Memory B cell (primary cell): Measurements from ENCODE around the gene PTCRA.
"Not testable (repeated sequence)": the region's sequence is repeated elsewhere in the genome, so short reads cannot be mapped to it uniquely, and the experiment has no call there.

ENCODE experiments used
- ATAC-seq: fragments of 150-1000 bp; cut with Tn5 transposase; 2 replicates; pipeline ENCODE4 v1.10.0; 2021; ENCODE audit warnings: low read depth, mild to moderate bottlenecking, moderate library complexity
- DNase-seq, 2 donors: peaks; one replicate each; pipeline ENCODE4 v3.0.0; 2022; ENCODE audit warnings: low spot score in 2 of 2
- H3K27ac Mint-ChIP-seq: one replicate; pipeline ENCODE4 v1.8.0; 2022; ENCODE audit warnings: mild to moderate bottlenecking, moderate library complexity, mixed read lengths
- H3K27me3 Mint-ChIP-seq: one replicate; pipeline ENCODE4 v1.8.0; 2022; ENCODE audit warnings: mixed read lengths
- H3K36me3 Mint-ChIP-seq: one replicate; pipeline ENCODE4 v1.8.0; 2022; ENCODE audit warnings: mild to moderate bottlenecking, mixed read lengths
- H3K4me1 Mint-ChIP-seq: one replicate; pipeline ENCODE4 v1.8.0; 2022; ENCODE audit warnings: mixed read lengths
- H3K4me3 Mint-ChIP-seq: one replicate; pipeline ENCODE4 v1.8.0; 2022; ENCODE audit warnings: mild to moderate bottlenecking, moderate library complexity, mixed read lengths
- H3K9me3 Mint-ChIP-seq: one replicate; pipeline ENCODE4 v1.8.0; 2022; ENCODE audit warnings: mixed read lengths

PTCRA gene

GRCh38 chr6:42915732-42916131 is at the start of gene PTCRA:
Gene PTCRA (plus strand): TSS chr6:42916053. CDS start chr6:42916070, 17 bp downstream.
- H3K27ac Mint-ChIP-seq = peak within 1 kb of the TSS; percentile 53
- no peak within 1 kb of the TSS for H3K4me3 Mint-ChIP-seq
- peaks cover 8% of the 10 kb centered on the region for H3K27me3 Mint-ChIP-seq
- no peaks in the 10 kb centered on the region for H3K36me3 Mint-ChIP-seq
- ATAC-seq (peak; percentile 46), DNase-seq (no peak)
- no peaks in the 10 kb centered on the region for H3K9me3 Mint-ChIP-seq
- H3K4me1 Mint-ChIP-seq = peaks cover 8% of the 10 kb centered on the region

- no peaks in the 10 kb centered on the region for H3K9me3 Mint-ChIP-seq
- H3K4me3 Mint-ChIP-seq = no peak overlapping the region
- H3K4me1 Mint-ChIP-seq = peaks cover 3% of the 10 kb centered on the region
- no peak for DNase-seq
- ATAC-seq = no peak
- no peaks in the 10 kb centered on the region for H3K27me3 Mint-ChIP-seq
- peaks cover 10% of the 10 kb centered on the region for H3K36me3 Mint-ChIP-seq
- H3K27ac Mint-ChIP-seq = peak overlapping the region; percentile 32
These were observed 45.5 kb upstream of the PTCRA start for GRCh38 chr6:42870145-42870936.

- Mint-ChIP-seq H3K4me1 (peaks cover 3% of the 10 kb centered on the region), H3K27ac (no peak overlapping the region), H3K9me3 (no peaks in the 10 kb centered on the region), H3K36me3 (peaks cover 7% of the 10 kb centered on the region), H3K4me3 (no peak overlapping the region), H3K27me3 (no peaks in the 10 kb centered on the region)
- DNase-seq (no peak), ATAC-seq (no peak)
These were observed 44.1 kb upstream of the PTCRA start for GRCh38 chr6:42871711-42872110.

- H3K4me1 Mint-ChIP-seq = peaks cover 3% of the 10 kb centered on the region
- H3K9me3 Mint-ChIP-seq = no peaks in the 10 kb centered on the region
These were observed 42.5 kb upstream of the PTCRA start for GRCh38 chr6:42873313-42873712.

GRCh38 chr6:42877695-42878094 is 38.2 kb upstream of the PTCRA start:
- Mint-ChIP-seq H3K4me1 (peaks cover 6% of the 10 kb centered on the region), H3K4me3 (peak overlapping the region; percentile 21), H3K27me3 (no peaks in the 10 kb centered on the region), H3K27ac (no peak overlapping the region), H3K9me3 (no peaks in the 10 kb centered on the region), H3K36me3 (peaks cover 2% of the 10 kb centered on the region)
- DNase-seq (no peak), ATAC-seq (no peak)

More at GRCh38 chr6:42873313-42873712, 42.5 kb upstream of the PTCRA start:
- Mint-ChIP-seq H3K4me3 (no peak overlapping the region), H3K36me3 (no peaks in the 10 kb centered on the region), H3K27me3 (no peaks in the 10 kb centered on the region), H3K27ac (peak overlapping the region; percentile 3)
- no peak for ATAC-seq
- no peak for DNase-seq

- peak; percentile 76 to 81 for DNase-seq
- H3K36me3 Mint-ChIP-seq = peaks cover 12% of the 10 kb centered on the region
- H3K4me1 Mint-ChIP-seq = peaks cover 6% of the 10 kb centered on the region
- no peaks in the 10 kb centered on the region for H3K9me3 Mint-ChIP-seq
- H3K4me3 Mint-ChIP-seq = peak within 1 kb of the TSS; percentile 100
- peak; percentile 91 for ATAC-seq
- H3K27me3 Mint-ChIP-seq = no peaks in the 10 kb centered on the region
- H3K27ac Mint-ChIP-seq = peak within 1 kb of the TSS; percentile 99
These were observed 36.2 kb upstream of the PTCRA start, which contains the start of gene RPL7L1 for GRCh38 chr6:42879372-42880239. Gene RPL7L1 (plus strand): TSS chr6:42879616. CDS start chr6:42879911, 295 bp downstream.

GRCh38 chr6:42880240-42880817 is 35.5 kb upstream of the PTCRA start:
- H3K27ac Mint-ChIP-seq = peak overlapping the region; percentile 99
- ATAC-seq, H3K4me1 Mint-ChIP-seq, H3K9me3 Mint-ChIP-seq, H3K27me3 Mint-ChIP-seq, DNase-seq: not testable (repeated sequence)
- H3K4me3 Mint-ChIP-seq = peak overlapping the region; percentile 100
- H3K36me3 Mint-ChIP-seq = peaks cover 15% of the 10 kb centered on the region

GRCh38 chr6:42880871-42881270 is 35.0 kb upstream of the PTCRA start:
- H3K27me3 Mint-ChIP-seq, DNase-seq, H3K4me1 Mint-ChIP-seq, H3K9me3 Mint-ChIP-seq, ATAC-seq: not testable (repeated sequence)
- Mint-ChIP-seq H3K27ac (peak overlapping the region; percentile 99), H3K36me3 (peaks cover 15% of the 10 kb centered on the region), H3K4me3 (peak overlapping the region; percentile 100)

- Mint-ChIP-seq H3K4me1 (peaks cover under 1% of the 10 kb centered on the region), H3K27me3 (no peaks in the 10 kb centered on the region), H3K9me3 (no peaks in the 10 kb centered on the region), H3K27ac (no peak overlapping the region), H3K36me3 (peaks cover 13% of the 10 kb centered on the region), H3K4me3 (no peak overlapping the region)
- no peak for ATAC-seq
- no peak for DNase-seq
These were observed 30.2 kb upstream of the PTCRA start for GRCh38 chr6:42885702-42886101.

GRCh38 chr6:42888201-42888600 is 27.7 kb upstream of the PTCRA start:
- not testable (repeated sequence) for DNase-seq, H3K27me3 Mint-ChIP-seq, H3K4me3 Mint-ChIP-seq, H3K27ac Mint-ChIP-seq, H3K4me1 Mint-ChIP-seq, H3K9me3 Mint-ChIP-seq, ATAC-seq
- H3K36me3 Mint-ChIP-seq = peaks cover 12% of the 10 kb centered on the region

- H3K4me3 Mint-ChIP-seq = peak overlapping the region; percentile 96
- no peak for ATAC-seq
- peak overlapping the region; percentile 94 for H3K27ac Mint-ChIP-seq
- no peaks in the 10 kb centered on the region for H3K9me3 Mint-ChIP-seq
- H3K36me3 Mint-ChIP-seq = peaks cover 1% of the 10 kb centered on the region
- no peak for DNase-seq
- H3K4me1 Mint-ChIP-seq = peaks cover 23% of the 10 kb centered on the region
- no peaks in the 10 kb centered on the region for H3K27me3 Mint-ChIP-seq
These were observed 26.0 kb upstream of the PTCRA start for GRCh38 chr6:42889815-42890214.

- Mint-ChIP-seq H3K27me3 (no peaks in the 10 kb centered on the region), H3K4me3 (peak overlapping the region; percentile 96), H3K36me3 (no peaks in the 10 kb centered on the region), H3K9me3 (no peaks in the 10 kb centered on the region), H3K4me1 (peaks cover 23% of the 10 kb centered on the region), H3K27ac (peak overlapping the region; percentile 94)
- ATAC-seq (peak; percentile 95), DNase-seq (peak; percentile 82 to 83)
These were observed 25.3 kb upstream of the PTCRA start for GRCh38 chr6:42890311-42891198.

GRCh38 chr6:42891199-42891722 is 24.6 kb upstream of the PTCRA start:
- H3K27ac Mint-ChIP-seq = peak overlapping the region; percentile 94
- peak overlapping the region; percentile 96 for H3K4me3 Mint-ChIP-seq
- H3K27me3 Mint-ChIP-seq = no peaks in the 10 kb centered on the region
- peaks cover 23% of the 10 kb centered on the region for H3K4me1 Mint-ChIP-seq
- DNase-seq (no peak), ATAC-seq (no peak)
- no peaks in the 10 kb centered on the region for H3K9me3 Mint-ChIP-seq
- H3K36me3 Mint-ChIP-seq = no peaks in the 10 kb centered on the region
